Measurements from ENCODE around the gene PKD1.

Gene PKD1

GRCh38 chr16:2054543-2055245 is 81.0 kb downstream of the PKD1 start:
- TF ChIP-seq POLR2AphosphoS5 (IDR thresholded peaks at IDR 0.05; ENCODE audit: low read depth, low read length) (no peak), FOXP2 (optimal IDR thresholded peaks at IDR 0.05; ENCODE audit: borderline replicate concordance, extremely low read depth, extremely low read length, insufficient read depth) (no peak), TAF1 (IDR thresholded peaks at IDR 0.05; ENCODE audit: borderline replicate concordance, insufficient read depth, low read length) (no peak), SIN3A (IDR thresholded peaks at IDR 0.05; ENCODE audit: borderline replicate concordance, insufficient read depth, low read length) (no peak)
- TF ChIP-seq, protein P1, sequence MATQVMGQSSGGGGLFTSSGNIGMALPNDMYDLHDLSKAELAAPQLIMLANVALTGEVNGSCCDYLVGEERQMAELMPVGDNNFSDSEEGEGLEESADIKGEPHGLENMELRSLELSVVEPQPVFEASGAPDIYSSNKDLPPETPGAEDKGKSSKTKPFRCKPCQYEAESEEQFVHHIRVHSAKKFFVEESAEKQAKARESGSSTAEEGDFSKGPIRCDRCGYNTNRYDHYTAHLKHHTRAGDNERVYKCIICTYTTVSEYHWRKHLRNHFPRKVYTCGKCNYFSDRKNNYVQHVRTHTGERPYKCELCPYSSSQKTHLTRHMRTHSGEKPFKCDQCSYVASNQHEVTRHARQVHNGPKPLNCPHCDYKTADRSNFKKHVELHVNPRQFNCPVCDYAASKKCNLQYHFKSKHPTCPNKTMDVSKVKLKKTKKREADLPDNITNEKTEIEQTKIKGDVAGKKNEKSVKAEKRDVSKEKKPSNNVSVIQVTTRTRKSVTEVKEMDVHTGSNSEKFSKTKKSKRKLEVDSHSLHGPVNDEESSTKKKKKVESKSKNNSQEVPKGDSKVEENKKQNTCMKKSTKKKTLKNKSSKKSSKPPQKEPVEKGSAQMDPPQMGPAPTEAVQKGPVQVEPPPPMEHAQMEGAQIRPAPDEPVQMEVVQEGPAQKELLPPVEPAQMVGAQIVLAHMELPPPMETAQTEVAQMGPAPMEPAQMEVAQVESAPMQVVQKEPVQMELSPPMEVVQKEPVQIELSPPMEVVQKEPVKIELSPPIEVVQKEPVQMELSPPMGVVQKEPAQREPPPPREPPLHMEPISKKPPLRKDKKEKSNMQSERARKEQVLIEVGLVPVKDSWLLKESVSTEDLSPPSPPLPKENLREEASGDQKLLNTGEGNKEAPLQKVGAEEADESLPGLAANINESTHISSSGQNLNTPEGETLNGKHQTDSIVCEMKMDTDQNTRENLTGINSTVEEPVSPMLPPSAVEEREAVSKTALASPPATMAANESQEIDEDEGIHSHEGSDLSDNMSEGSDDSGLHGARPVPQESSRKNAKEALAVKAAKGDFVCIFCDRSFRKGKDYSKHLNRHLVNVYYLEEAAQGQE (IDR thresholded peaks at IDR 0.05; ENCODE audit: insufficient read depth in 1 of 2, low read depth in 2 of 2, low read length in 2 of 2) = no peak

DNA sequence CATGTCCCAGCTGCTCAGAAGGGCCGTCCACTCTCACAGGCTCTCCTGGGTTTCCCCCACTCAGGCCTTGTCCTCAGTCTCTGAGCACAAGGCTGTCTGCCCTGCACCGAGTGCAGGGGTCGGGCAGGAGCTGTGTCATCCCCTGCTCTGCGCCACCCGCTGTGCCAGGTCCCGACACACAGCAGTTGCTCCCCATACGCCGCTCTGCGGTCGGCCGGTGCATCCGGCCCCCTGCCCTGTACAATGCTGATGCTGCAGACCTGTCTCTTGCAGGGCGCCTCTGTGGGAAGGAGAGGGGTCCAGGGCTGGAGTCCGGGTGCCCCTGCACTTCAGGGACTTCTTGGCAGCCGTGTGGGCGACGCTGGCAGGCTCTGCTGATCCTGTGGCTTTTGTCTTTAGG is 81.8 kb downstream of the PKD1 start:
- TF ChIP-seq POLR2AphosphoS5 (IDR thresholded peaks at IDR 0.05; ENCODE audit: low read depth, low read length) (no peak), FOXP2 (optimal IDR thresholded peaks at IDR 0.05; ENCODE audit: borderline replicate concordance, extremely low read depth, extremely low read length, insufficient read depth) (no peak), SIN3A (IDR thresholded peaks at IDR 0.05; ENCODE audit: borderline replicate concordance, insufficient read depth, low read length) (no peak), TAF1 (IDR thresholded peaks at IDR 0.05; ENCODE audit: borderline replicate concordance, insufficient read depth, low read length) (no peak)
- TF ChIP-seq, protein P1 (IDR thresholded peaks at IDR 0.05; ENCODE audit: insufficient read depth in 1 of 2, low read depth in 2 of 2, low read length in 2 of 2) = no peak

DNA sequence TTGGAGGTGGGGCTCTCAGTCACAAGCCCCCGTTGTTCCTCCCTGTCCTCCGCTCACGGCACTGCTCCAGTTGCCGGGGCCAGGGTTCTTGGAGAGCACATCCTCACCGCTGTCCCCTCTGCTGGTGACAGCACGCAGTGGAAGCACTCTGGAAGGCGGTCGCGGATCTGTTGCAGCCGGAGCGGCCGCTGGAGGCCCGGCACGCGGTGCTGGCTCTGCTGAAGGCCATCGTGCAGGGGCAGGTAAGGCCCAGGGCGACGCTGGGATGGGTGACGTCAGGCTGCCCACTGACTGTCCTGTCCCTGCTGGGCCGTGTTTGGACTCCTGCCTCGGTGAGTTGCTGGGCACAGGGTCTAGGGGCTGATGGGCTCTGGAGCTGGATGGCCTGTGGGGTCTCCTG is 82.5 kb downstream of the PKD1 start:
- TF ChIP-seq FOXP2 (optimal IDR thresholded peaks at IDR 0.05; ENCODE audit: borderline replicate concordance, extremely low read depth, extremely low read length, insufficient read depth) = no peak

DNA sequence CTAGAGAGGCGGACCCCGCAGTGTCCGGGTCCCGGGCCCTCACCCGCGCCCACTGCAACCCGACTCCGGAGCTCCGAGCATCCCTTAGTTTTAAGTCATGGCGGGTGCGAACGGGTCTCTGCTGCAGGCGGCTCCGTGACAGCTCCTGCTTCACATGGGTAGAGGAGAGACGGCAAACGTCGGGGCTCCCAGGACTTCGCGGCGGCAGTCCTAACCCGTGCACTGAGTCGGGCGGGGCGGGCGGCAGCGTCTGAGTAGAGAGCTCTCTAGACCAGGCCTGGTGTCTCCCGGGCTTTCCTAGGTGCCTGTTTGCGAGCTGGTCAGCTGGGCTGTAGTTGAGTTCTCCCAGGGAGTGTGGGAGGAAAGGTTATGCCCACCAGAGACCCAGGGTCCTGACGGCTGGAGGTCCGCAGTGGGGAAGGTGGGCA is 87.6 kb downstream of the PKD1 start:
- TF ChIP-seq, protein P1 (IDR thresholded peaks at IDR 0.05; ENCODE audit: insufficient read depth in 1 of 2, low read depth in 2 of 2, low read length in 2 of 2) = no peak
- TF ChIP-seq FOXP2 (optimal IDR thresholded peaks at IDR 0.05; ENCODE audit: borderline replicate concordance, extremely low read depth, extremely low read length, insufficient read depth) = no peak
- TF ChIP-seq POLR2AphosphoS5 (IDR thresholded peaks at IDR 0.05; ENCODE audit: low read depth, low read length) = no peak
- TF ChIP-seq SIN3A (IDR thresholded peaks at IDR 0.05; ENCODE audit: borderline replicate concordance, insufficient read depth, low read length) = no peak
- TF ChIP-seq TAF1 (IDR thresholded peaks at IDR 0.05; ENCODE audit: borderline replicate concordance, insufficient read depth, low read length) = no peak

- TF ChIP-seq TAF1 (IDR thresholded peaks at IDR 0.05; ENCODE audit: borderline replicate concordance, insufficient read depth, low read length) (no peak), FOXP2 (optimal IDR thresholded peaks at IDR 0.05; ENCODE audit: borderline replicate concordance, extremely low read depth, extremely low read length, insufficient read depth) (peak; percentile 77), SIN3A (IDR thresholded peaks at IDR 0.05; ENCODE audit: borderline replicate concordance, insufficient read depth, low read length) (peak; percentile 83; the same call in 1 of the 2 replicates), POLR2AphosphoS5 (IDR thresholded peaks at IDR 0.05; ENCODE audit: low read depth, low read length) (peak; percentile 73)
- TF ChIP-seq, protein P1 (IDR thresholded peaks at IDR 0.05; ENCODE audit: insufficient read depth in 1 of 2, low read depth in 2 of 2, low read length in 2 of 2) = no peak
These were observed 88.2 kb downstream of the PKD1 start, which contains the start of the genes NTHL1 and TSC2 for GRCh38 chr16:2047330-2048115. Gene NTHL1, minus strand, starts transcription at chr16:2047834. Its CDS starts 11 bp downstream, at chr16:2047823. Gene TSC2, plus strand, starts transcription at chr16:2047985. Its CDS starts 631 bp downstream, at chr16:2048616.

Measured in PFSK-1 (cell line).